IMR-90 (cell line): ENCODE measurements around the gene MPZL1.

Experiments used
- CTCF ChIP-seq: conservative IDR thresholded peaks from 2 replicates; pipeline ENCODE4 v1.5.1; 2012; ENCODE audit warnings: mild to moderate bottlenecking, low read depth, low read length, improper control_type of control experiment
- POLR2A ChIP-seq: IDR thresholded peaks from 2 replicates; pipeline ENCODE4 v1.6.1; 2012; ENCODE audit warnings: mild to moderate bottlenecking, low read depth, low read length
- RAD21 ChIP-seq: IDR thresholded peaks from 2 replicates; pipeline ENCODE4 v1.6.1; 2012; ENCODE audit warnings: low read length, improper control_type of control experiment

DNA sequence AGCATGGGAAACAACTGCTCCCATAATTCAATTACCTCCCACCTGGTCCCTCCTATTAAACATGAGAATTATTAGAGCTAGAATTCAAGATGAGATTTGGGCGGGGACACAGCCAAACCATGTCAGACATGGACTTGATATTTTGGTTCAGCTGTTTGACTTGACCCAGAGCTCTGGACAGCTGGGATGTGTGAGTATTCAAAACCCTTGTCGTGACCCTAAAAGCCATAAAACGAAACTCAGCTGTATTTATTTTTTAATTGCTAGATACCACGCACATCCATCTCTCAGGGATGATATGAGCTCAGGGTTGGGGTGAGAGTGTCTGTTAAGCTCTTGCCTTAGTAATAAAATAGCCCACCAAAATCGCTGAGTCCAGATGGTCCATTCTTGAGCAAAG, 46.3 kb upstream of the MPZL1 start:
- no peak for TF ChIP-seq RAD21
- no peak for TF ChIP-seq POLR2A
- TF ChIP-seq CTCF, result no peak
